Endothelial cell of umbilical vein (primary cell): ENCODE measurements around the gene RPS15A.
"Not testable (repeated sequence)": the region's sequence is repeated elsewhere in the genome, so short reads cannot be mapped to it uniquely, and the experiment has no call there.

ENCODE experiments used
- CTCF ChIP-seq, 2 donors: IDR thresholded peaks; 1 replicate in 1 of 2; 2 replicates in 1 of 2; pipeline ENCODE4 v1.5.1; 2011; ENCODE audit warnings: low read length in 2 of 2, mild to moderate bottlenecking in 2 of 2, moderate library complexity in 2 of 2, control low read depth in 1 of 2, inconsistent platforms in 1 of 2, low read depth in 1 of 2; ENCODE audit not compliant: insufficient read depth in 1 of 2; ENCODE audit errors: extremely low read depth in 1 of 2
- EZH2 ChIP-seq: IDR thresholded peaks from 2 replicates; pipeline ENCODE4 v1.6.1; 2012; ENCODE audit warnings: borderline replicate concordance, low read depth, mild to moderate bottlenecking, moderate library complexity, low read length, inconsistent platforms; ENCODE audit not compliant: severe bottlenecking
- JUN ChIP-seq: IDR thresholded peaks from 2 replicates; pipeline ENCODE4 v1.6.1; 2011; ENCODE audit warnings: borderline replicate concordance, low read depth; ENCODE audit not compliant: insufficient read length, insufficient read depth
- POLR2A ChIP-seq: IDR thresholded peaks from 2 replicates; pipeline ENCODE4 v1.6.1; 2012; ENCODE audit warnings: low read depth, mild to moderate bottlenecking, control low read depth, low read length
- POLR2AphosphoS5 ChIP-seq: IDR thresholded peaks from 2 replicates; pipeline ENCODE4 v1.6.1; 2012; ENCODE audit warnings: low read depth, mild to moderate bottlenecking, control low read depth, low read length, moderate library complexity; ENCODE audit not compliant: insufficient read depth

GRCh38 chr16:18757960-18758660, 32.0 kb downstream of the RPS15A start:
- not testable (repeated sequence) for TF ChIP-seq EZH2; CTCF (IDR thresholded peaks at IDR 0.05; ENCODE audit: extremely low read depth in 1 of 2, insufficient read depth in 1 of 2, low read depth in 1 of 2, low read length in 2 of 2); POLR2A; JUN; POLR2AphosphoS5
